Forelimb muscle (tissue), 1 donor: ENCODE results near the gene TMEM260. TPM values are rescaled to one million over a fixed set of nuclear protein-coding genes. Genes with fewer than 3 reads are reported as not detected.
"Not testable (repeated sequence)": the region's sequence is repeated elsewhere in the genome, so short reads cannot be mapped to it uniquely, and the experiment has no call there.

Experiments
- DNase-seq: peaks from one replicate; pipeline ENCODE4 v3.0.0-alpha.2; 2013; ENCODE audit warnings: low read depth
- polyA plus RNA-seq: library from polyadenylated mRNA; unstranded; fragments of 120-200 nt; gene quantifications from one replicate; pipeline ENCODE4 v1.2.1, GENCODE V29; 2013; ENCODE audit not compliant: insufficient read length

The TMEM260 gene
- polyA plus RNA-seq, 1 donor = 9.6 TPM

DNA sequence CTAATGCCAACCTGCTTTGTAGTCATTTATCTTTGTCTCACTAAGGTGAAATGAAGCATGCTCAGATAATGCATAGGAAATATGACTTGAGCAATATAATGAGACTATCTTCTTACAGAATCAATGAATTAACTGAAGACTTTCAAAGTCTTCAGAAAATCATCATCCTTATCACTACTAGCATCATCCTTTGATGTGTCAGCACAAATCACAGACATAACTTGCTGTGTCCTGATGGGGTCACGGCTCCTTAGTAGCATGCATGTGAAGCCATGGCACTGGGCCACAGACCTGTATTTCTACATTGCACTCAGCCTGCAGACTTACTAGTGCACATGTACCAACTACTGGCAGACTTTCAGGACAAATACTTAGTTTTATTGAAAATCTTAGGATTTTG, 18.9 kb downstream of the TMEM260 start:
- DNase-seq = no peak

DNA sequence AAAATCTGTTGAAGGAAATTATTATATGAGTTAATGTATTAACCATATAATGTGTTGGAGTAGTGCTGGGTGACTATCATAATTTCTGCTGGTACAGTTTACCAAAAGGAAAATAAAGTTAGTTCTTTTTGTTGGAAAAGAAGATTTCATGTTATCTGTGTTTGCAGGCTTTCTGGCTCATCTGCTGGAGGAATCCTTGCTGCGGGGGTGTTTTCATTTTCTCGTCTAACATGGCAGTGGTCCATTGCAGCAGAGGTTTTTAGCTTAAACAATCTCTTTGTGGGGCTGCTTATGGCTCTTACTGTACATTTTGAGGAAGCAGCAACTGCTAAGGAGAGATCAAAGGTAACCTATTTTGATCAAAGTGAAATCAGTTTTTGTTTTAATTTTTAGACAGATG, 24.1 kb downstream of the TMEM260 start:
- DNase-seq = no peak

DNA sequence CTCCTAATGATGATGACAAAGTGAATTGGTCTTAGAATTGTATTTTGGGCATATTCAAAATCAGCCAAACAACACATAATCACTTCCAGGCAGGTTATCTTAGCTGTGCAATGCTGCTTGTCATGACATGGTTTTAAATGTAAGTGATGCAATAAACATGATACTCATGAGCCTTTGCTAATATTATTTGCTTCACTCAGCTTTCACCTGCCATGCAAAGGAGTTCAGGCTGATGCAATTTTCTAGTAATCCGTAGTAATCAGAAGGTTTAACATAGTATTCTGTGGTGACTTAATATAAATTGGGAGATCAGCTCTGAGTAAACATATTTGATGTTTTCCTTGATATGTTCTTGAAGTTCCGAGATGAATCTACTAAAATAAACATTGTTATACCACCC, 29.1 kb downstream of the TMEM260 start:
- DNase-seq = no peak

DNA sequence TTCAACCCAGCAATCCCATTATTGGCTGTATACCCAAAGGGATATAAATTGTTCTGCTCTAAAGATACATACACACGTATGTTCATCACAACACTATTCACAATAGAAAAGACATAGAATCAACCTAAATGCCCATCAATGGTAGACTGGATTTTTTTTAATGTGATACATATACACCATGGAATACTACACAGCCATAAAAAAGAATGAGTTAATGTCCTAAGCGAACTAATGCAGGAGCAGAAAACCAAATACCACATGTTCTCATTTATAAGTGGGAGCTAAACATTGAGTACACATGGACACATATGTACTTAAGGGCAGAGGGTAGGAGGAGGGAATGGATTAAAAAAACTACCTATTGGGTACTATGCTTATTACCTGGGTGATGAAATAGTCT, 32.1 kb downstream of the TMEM260 start:
- DNase-seq = not testable (repeated sequence)

DNA sequence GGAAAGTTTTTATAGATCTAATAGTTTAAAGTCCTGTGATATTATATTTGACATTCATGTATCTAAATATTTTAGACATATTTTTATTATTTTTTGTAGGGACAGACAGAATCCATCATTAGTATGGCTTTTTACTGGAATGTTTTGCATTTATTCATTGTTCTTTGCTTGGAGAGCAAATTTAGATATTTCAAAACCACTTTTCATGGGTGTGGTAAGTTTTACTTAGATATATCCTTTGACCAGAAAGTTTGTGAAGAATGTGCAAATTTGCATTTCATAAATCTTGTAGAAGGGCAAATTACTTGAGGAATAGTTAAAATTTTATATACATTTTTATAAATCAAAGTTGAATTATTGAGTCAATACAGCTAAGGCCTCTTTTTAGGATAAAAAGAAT, 37.5 kb downstream of the TMEM260 start:
- DNase-seq = no peak

DNA sequence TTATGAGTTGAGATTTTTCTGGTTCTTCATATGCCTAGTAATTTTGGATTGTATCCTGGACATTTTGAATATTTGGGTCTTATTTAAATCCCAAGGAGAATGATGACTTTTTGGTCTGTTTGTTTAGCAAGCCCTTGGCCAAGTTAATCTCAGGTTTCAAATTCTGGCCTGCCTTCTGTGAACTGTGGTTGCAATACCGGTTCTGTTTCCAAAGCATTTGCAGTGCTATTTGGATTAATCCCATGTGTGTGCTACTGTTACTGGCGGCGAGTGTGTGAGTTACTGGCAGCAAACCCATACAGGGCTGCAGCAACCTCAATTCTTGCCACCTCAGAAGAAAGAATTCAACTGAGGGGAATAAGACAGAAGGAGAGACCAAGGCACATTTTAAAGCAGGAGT, 51.1 kb downstream of the TMEM260 start:
- no peak for DNase-seq

DNA sequence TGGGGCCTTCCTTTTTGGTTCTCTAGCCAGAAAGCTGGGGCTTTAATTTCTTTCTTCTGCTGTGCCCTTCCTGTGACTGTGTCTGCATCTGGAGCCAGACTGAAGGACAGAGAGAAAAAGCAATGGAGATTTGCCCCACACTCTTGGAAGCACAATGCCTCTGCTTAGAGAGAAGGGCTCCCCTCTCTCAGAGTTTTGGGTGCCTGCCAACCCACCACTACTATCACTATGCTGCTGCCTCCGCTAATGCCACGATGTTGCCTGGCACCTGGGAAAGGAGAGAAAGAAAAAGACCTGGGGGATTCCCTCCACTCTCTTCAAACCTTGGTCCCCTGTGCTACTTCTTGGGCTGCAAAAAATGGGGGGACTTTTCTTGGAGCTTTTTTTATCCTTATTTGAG, 52.6 kb downstream of the TMEM260 start:
- no peak for DNase-seq

DNA sequence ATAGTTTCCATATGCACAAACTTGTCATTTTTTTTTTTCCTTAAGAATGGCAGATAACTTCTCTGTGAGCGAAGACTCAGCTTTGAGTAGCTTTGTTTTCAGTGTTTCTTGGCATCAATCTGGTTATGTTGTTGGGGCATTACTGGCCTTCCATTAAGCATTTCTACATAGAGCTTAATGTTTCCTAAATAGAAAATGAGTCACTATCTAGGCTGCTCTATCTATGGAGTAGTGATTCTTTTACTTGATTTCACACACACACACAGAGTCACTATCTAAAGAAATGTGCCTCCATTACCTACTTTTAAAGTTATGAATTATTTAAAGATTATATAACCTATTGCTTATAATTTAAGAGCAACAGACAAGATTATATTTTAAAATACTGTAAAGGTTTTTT, 53.9 kb downstream of the TMEM260 start:
- DNase-seq = no peak

DNA sequence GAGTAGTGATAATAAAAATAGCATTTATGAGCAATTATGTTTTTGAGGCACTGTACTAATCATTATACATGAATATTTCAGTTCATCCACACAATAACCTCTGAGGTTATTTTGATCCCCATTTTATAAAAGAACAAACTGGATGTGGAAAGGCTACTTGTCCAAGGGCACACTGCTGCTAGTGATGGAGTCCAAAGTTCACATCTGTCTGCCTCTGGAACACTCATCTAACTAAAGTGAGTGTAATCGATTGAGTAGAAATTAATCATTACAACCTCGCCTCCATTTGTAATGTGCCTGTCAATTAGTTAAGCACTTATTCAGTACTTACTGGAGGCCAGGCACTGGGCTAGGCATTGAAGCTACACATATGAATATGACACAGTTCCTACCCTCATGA, 55.4 kb downstream of the TMEM260 start:
- DNase-seq = no peak

DNA sequence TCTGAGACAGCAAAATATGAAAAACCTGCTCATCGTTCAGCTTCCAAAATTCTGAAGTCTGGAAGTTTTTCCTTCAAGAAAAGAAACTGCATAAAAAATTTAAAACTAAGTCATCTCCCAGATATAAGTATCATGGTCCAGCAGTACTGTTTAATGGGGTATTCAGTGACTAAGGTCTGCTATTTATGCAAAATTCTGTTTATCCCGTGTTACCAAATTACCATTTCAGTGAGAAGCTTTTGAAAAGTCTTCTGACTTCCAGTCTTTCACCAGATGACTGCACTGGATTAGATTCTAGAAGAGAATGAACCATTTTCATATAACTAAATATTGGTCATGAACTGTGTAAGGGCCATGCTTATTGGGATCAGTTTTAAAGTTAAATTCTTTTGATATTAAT, 67.9 kb downstream of the TMEM260 start:
- no peak for DNase-seq

DNA sequence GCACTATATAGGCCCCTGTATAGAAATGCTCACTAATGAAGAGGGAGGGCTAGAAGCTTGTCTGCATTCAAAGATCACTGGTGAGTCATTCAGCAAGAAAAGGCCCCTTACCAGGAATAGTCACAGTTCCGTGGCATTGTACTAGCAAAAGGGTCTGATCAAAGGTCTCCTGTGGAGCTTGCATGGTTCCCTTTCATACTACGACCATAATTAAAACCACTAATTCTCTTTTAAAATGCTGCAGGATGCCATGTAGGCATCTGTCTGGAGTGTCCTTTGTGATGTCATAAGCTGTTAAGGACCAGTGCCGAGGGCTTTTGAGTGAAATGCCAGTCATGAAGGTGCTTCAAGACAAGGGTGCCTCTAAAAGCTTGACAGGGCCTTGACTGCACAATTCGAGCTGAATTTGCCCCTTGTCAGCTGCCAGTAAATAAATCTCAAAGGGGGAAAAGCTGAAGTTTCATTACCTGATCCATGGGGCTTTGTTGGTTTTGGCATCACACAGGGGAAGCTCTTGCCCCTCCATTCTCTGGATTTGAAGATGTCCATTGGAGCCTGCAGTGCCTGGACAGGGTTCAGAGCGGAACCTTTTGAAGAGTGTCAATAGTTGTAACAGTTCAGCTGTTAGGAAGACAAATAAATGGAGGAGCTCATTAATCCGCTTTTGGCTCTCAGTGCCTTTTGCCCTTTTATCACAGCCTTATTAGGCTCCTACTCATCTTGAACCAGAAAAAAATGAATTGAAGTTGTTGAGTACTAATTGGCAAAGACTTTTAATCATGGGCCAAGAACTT, 69.1 kb downstream of the TMEM260 start:
- no peak for DNase-seq

DNA sequence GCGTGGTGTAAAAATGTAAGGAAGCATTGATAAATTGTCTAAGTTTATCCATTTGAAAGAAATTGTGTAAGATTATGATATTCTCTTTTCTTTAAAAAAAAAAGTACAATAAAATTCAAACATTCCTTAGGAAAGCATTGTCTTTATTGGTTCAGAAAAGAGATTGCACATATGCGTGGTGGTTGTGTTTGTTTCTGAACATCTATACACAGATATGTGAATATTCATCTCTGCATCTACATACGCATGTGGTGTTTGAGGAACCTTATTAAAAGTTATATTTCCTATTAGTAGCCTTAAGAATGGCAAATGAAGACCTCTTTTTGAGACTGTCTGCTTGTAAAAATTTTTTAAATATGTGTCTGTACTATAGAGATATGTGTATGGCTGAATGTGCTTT, 69.8 kb downstream of the TMEM260 start:
- no peak for DNase-seq

DNA sequence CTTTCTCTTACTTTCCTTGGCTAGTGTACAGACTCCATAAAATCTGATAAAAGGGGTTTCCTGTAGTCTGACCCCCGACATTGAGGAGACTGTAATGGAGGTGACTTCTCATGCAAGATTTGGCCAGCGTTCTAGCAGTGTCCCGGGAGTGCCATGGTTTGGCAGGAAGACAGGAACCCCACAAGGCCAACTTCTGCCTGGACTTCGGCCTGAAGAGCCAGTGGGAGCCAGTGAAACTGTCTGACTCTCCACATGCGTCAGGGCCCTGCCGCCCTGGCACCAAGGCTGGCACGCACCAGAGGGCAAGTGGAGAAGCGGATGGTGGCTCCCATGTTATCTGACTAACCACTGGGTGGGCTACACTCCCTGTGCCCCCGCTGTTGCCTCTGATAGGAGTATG, 70.5 kb downstream of the TMEM260 start:
- DNase-seq = no peak

DNA sequence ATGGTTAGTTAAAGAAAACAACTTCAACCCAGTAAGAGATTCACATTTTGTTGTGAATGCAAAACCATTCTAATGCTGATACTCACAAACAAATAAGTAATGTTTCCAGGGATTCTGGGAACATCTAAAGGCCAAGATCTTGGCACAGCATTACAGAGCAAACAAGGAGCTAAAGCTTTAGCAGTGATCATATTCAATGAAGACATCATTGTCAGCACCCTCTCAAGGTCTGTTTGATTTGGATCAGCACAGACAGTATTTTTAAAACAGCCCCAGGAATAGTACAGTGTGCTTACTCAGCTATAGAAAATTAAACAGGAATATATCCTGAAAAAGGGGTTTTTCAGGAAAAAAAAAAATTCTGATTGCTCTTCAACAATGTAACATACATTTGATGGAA, 71.4 kb downstream of the TMEM260 start:
- no peak for DNase-seq

DNA sequence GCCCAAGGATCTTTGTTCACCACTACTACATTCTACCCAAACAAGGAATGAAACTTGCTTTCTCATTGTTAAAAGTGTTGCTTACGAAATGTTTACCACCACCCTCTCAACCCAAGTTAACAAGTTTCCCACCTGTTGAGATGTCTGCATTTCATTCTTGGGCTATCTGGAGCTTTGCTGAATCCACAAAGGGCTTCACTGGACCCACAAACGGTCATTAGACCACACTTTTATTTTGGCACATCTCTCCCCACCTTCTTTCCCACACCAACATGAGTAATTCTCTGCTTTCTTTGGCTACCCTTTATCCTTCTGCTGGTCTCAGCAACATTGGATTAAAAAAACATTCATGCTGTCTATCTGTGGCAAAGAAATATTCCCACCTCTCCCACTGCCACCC, 78.0 kb downstream of the TMEM260 start:
- DNase-seq = no peak

DNA sequence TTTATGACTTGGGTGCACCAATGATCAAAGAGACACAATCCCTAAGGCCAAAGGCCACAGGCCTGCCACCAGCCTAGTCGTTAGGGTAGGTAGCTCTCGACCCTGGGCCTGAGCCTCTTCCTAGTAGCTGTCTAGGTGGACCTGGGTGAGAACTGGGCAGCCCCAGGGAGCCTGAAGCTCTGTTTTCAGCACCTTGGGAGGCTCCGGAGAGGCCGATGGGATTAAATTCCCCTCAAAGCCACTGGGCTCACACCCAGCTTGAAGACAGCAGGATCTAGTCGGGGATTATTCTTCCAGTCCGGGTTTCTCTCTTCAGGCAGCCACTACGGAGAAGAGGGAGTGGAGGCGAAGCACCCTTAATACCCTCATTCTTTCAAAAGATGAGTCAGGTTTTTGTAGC, 79.8 kb downstream of the TMEM260 start:
- no peak for DNase-seq

DNA sequence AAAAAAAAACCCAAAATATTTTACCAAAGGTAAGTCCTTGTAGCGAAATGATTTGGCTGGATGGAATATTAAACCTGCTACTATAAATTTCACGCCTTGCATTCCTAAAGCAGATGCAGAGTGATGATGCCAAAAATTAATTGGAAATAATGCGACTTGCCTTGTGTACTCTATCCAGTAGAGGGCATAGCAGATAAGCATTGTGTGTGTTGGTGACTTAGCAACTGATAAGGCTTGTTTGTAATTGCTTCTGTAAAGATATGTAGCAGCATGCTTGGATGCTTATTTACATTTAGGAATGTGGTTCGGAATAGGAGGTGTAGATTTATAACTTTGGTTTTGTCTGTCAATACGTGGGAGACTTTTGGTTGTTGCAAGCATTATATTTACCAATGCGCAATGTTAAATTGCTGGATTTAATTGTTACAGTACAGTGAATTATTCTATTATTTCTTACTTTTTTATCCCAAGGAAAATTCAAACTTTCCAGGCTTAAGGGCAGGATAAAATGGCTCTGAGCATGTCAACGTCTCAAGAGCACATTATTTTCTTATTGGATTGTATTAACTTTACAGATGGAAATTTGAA, 80.5 kb downstream of the TMEM260 start:
- DNase-seq = peak; percentile 14

DNA sequence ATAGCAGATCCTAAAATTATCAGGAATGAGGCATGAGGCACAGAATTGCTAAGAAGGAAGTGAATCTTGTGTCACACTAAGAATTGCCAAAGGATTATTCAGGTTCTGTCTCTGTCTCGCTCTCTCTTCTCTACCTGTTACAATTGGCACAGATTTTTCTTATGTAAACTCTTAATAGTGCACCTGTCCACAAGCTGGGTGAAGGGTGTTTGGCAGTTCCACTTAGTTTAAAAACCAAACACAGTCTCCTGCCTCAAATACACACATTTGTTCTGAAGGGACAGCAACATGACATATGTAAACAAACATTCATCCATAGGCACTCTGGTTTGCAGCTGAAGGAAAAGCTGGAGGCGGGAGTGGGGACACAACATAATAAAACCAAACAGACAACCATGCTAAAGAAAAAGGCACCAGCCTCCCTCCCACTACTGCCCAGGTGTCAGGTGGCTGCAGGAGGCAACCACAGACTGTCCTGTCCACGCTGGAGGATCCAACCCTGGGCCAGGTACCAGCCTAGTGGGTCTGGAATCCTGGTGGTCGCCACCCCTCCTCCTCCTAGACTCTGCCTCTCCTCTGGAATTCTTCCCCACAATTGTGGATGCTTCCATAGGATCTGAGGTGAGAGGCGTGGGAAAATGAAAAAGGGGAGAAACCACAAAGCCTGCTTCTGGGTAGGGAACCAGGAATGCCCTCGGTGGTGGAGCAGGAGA, 81.2 kb downstream of the TMEM260 start:
- no peak for DNase-seq

DNA sequence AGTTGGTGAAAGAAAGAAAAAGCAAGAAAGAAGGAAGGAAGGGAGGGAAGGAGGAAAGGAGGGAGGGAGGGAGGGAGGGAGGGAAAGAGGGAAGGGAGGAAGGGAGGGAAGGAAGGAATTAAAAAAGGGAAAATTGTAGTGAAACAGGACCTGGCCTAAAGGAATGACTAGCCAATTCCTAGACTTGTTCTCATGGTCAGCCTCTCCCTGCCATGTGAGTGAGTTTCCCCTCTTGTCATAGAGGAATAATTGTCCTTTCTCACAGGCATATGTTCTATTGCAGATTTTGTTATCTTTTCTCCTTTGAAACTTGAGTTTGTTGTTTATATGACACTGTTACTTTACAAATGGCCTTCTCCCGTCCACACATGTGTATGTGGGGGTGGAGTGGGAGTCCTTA, 81.9 kb downstream of the TMEM260 start:
- no peak for DNase-seq

DNA sequence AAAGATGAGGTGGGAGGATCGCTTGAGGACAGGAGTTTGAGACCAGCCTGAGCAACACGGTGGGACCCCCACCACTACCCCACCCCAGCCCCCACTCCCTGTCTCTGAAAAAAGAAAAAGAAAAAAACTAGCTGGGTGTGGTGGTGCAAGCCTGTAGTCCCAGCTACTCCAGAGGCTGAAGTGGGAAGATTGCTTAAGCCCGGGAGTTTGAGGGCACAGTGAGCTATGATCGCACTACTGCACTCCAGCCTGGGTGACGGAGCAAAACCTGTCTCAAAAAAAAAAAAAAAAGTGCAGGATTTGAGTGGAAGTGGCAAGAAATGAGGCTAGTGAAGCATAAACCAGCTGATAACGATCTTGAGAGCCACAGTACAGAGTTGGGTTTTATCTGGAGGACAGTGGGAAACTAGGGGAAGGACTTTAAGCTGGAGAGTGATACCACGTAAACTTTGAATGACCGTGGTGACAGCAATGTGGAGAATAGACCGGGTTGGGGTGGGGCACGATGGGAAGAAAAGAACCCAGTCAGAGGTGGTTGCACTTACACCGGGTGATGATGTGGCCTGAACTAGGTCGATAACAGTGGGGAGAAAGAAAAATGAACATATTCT, 85.3 kb downstream of the TMEM260 start:
- no peak for DNase-seq

DNA sequence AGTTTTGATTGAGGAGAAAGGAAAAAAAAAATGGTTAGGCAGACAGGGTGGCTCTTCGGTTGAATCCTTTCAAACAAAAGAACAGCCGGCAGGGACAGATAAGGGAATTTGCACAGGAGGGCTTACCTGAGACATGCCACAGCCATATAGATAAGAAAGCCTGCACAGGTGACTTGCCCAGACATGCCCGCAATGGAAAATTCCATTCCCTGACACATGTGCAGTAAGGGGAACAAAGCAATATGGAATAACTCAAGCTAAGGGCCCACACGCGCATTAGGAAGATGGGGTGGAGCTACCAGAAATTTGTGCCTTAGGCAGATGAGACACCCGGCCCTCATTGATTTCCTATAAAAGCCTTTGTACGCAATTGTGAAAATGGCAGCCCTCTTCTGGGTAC, 86.7 kb downstream of the TMEM260 start:
- DNase-seq = no peak

DNA sequence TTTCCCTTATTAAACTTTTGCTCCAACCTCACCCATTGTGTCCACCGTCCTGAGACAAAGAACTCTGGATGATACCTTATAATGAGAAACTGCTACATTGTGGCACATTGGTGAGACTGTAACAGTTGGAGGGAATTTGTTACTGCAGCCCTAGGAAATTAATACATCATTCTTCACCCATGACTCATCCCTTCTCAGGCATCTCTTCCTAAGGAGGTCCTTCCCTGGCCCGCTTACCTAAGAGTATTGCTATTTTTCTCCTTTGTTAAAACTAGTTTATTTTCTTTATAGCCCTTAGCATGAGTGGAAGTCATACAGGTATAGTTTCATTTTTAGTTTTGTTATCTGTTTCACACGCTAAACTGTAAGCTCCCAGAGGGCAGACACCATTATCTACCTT, 87.1 kb downstream of the TMEM260 start:
- DNase-seq = no peak

DNA sequence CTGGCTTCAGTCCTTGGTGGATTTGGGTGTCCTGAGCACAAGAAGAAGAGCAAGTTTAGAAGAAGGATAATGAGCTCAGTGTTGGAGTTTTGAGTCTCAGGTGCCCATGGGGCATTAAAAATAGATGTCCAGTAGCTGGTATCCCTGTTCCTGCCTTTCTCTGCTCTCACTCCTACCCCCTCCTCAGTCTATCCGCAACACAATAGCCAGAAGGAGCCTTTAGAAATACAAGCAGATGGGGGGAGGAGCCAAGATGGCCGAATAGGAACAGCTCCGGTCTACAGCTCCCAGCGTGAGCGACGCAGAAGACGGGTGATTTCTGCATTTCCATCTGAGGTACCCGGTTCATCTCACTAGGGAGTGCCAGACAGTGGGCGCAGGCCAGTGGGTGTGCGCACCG, 87.7 kb downstream of the TMEM260 start:
- not testable (repeated sequence) for DNase-seq
